ENCODE measurements around the gene SULT1E1.

SULT1E1 gene

DNA sequence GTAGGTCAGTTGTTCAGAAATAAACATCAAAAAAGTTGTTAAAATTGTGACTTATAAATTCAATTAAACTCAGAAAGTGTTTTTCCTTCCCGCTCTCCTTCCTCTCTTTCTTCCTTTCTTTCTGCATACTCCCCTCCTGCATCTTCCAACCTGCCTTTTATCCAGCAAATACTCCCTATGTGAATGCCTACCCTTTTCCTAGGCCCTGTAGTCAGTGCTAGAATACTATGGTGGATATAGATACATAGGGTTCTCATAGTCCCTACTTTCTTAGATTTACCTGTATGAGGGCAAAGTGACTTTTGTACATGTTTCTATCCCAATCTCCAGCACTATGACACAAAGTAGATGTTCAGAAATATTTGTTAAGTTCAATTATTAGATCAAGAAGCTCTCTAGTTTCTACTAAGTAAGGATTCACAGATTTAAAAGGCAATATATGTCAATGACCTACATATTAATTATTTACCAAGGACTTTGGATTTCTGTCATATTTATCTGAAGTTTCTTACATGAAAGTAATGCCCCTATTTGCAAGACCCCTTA lies 732 bp downstream of the SULT1E1 start:
- H3K9me3 Mint-ChIP-seq = peaks cover 4% of the 10 kb centered on the region
- H3K27ac Mint-ChIP-seq = no peak overlapping the region
- DNase-seq (ENCODE audit: low spot score in 2 of 2) (no peak), ATAC-seq (no peak)
- no peaks in the 10 kb centered on the region for H3K4me1 Mint-ChIP-seq
- H3K4me3 Mint-ChIP-seq = no peak overlapping the region
- no peaks in the 10 kb centered on the region for H3K36me3 Mint-ChIP-seq

- ATAC-seq (no peak), DNase-seq (ENCODE audit: low spot score in 2 of 2) (no peak)
- Mint-ChIP-seq H3K4me1 (no peaks in the 10 kb centered on the region), H3K36me3 (no peaks in the 10 kb centered on the region), H3K9me3 (peaks cover 4% of the 10 kb centered on the region), H3K4me3 (no peak overlapping the region), H3K27ac (no peak overlapping the region)
Observed at GRCh38 chr4:69858690-69859089, 1.3 kb downstream of the SULT1E1 start.

DNA sequence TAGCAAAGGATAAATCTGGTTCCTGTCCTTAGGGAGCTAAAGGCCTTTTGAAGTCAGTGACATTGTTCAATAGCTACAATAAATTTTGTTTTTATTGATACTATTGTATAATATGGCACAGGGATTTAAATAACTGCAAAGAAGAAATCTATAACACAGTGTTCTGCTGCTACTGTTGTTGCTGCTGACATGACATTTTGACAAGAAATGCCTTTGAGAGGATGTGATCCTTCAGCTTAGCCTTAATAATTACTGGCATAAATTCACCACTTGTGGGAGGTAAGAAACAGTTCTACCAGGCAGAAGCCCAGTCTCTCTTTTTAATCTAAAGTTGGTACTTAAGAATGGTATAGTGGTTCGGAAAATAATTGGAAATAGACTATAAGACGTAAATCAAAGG lies 4.1 kb downstream of the SULT1E1 start:
- Mint-ChIP-seq H3K36me3 (no peaks in the 10 kb centered on the region), H3K4me1 (no peaks in the 10 kb centered on the region), H3K27ac (no peak overlapping the region), H3K4me3 (no peak overlapping the region), H3K9me3 (peaks cover 4% of the 10 kb centered on the region)
- no peak for DNase-seq (ENCODE audit: low spot score in 2 of 2)
- ATAC-seq = no peak

GRCh38 chr4:69849969-69850368 lies 10.0 kb downstream of the SULT1E1 start:
- Mint-ChIP-seq H3K4me3 (no peak overlapping the region), H3K4me1 (no peaks in the 10 kb centered on the region), H3K9me3 (peaks cover 2% of the 10 kb centered on the region), H3K27ac (no peak overlapping the region), H3K36me3 (no peaks in the 10 kb centered on the region)
- ATAC-seq = no peak
- no peak for DNase-seq (ENCODE audit: low spot score in 2 of 2)

- Mint-ChIP-seq H3K36me3 (no peaks in the 10 kb centered on the region), H3K9me3 (peaks cover 2% of the 10 kb centered on the region), H3K4me3 (no peak overlapping the region), H3K4me1 (no peaks in the 10 kb centered on the region), H3K27ac (no peak overlapping the region)
- no peak for DNase-seq (ENCODE audit: low spot score in 2 of 2)
- no peak for ATAC-seq
Observed at GRCh38 chr4:69849297-69849696, 10.6 kb downstream of the SULT1E1 start.

DNA sequence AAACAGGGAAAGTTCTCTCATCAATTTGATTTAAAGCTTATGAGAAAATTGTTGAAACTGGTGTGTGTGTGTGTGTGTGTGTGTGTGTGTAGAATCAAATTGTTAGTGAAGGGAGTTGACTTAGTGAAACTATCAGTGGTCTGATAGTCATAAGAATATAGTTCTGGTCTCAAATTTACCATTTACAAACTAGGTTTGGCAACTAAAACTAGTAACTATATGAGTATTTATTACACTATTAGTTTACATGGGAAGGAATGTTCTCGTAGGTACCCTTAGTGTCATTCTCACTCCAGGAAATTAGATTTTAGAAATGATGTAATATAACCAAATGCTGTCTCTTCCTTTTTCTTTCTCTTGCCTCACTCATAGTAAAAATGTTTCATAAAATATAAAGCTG lies 11.9 kb downstream of the SULT1E1 start:
- peaks cover 5% of the 10 kb centered on the region for H3K9me3 Mint-ChIP-seq
- ATAC-seq (no peak), DNase-seq (ENCODE audit: low spot score in 2 of 2) (no peak)
- no peaks in the 10 kb centered on the region for H3K36me3 Mint-ChIP-seq
- H3K4me1 Mint-ChIP-seq = no peaks in the 10 kb centered on the region
- H3K27ac Mint-ChIP-seq = no peak overlapping the region
- no peak overlapping the region for H3K4me3 Mint-ChIP-seq

DNA sequence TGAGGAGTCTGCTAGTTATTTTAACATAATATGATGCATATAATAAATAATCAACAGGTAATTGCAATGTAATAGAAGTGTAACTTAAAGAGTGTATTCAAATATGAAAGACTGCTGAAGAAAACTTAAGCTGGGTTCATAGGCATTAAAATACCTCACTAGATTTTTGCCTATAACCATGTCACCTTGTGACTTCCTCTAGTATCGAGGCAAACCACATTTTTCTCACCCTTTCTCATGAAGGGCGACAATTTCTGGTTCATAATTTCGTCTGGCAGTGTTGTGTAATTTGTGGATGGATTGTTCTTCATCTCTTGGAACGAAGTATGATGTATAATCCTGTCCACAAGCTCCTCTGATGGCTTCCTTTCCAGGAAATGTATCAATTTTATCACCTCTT lies 16.0 kb downstream of the SULT1E1 start:
- Mint-ChIP-seq H3K36me3 (no peaks in the 10 kb centered on the region), H3K4me3 (no peak overlapping the region), H3K27ac (no peak overlapping the region), H3K4me1 (no peaks in the 10 kb centered on the region), H3K9me3 (peaks cover 4% of the 10 kb centered on the region)
- no peak for ATAC-seq
- DNase-seq (ENCODE audit: low spot score in 2 of 2) = no peak

- no peak for ATAC-seq
- Mint-ChIP-seq H3K27ac (no peak overlapping the region), H3K36me3 (no peaks in the 10 kb centered on the region), H3K9me3 (peaks cover 3% of the 10 kb centered on the region), H3K4me3 (no peak overlapping the region), H3K4me1 (no peaks in the 10 kb centered on the region)
- no peak for DNase-seq (ENCODE audit: low spot score in 2 of 2)
Observed at GRCh38 chr4:69843301-69843700, 16.6 kb downstream of the SULT1E1 start.

GRCh38 chr4:69838977-69839376 lies 21.0 kb downstream of the SULT1E1 start:
- Mint-ChIP-seq H3K4me3 (no peak overlapping the region), H3K36me3 (no peaks in the 10 kb centered on the region), H3K4me1 (no peaks in the 10 kb centered on the region), H3K27ac (no peak overlapping the region), H3K9me3 (peaks cover 3% of the 10 kb centered on the region)
- no peak for DNase-seq (ENCODE audit: low spot score in 2 of 2)
- no peak for ATAC-seq

- no peaks in the 10 kb centered on the region for H3K36me3 Mint-ChIP-seq
- no peak overlapping the region for H3K27ac Mint-ChIP-seq
- DNase-seq (ENCODE audit: low spot score in 2 of 2) (no peak), ATAC-seq (no peak)
- peaks cover 2% of the 10 kb centered on the region for H3K9me3 Mint-ChIP-seq
- no peak overlapping the region for H3K4me3 Mint-ChIP-seq
- H3K4me1 Mint-ChIP-seq = peaks cover 7% of the 10 kb centered on the region
Observed at GRCh38 chr4:69836287-69836686, 23.7 kb downstream of the SULT1E1 start.

DNA sequence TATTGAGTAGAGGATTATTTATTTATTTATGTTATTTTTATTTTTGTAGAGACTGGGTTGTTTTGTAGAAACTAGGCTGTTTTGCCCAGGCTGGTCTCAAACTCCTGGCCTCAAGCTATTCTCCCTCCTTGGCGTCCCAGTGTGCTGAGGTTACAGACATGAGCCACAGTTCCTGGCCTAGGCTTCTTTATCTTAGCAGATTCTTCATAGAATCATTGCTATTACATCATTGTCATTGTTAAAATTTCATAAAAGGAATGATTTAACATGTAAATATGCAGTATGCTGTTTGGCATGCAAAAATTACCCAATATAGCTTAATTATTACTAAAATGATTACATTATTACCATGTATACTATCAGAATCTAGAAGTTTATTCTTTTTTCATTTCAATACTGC lies 24.2 kb downstream of the SULT1E1 start:
- ATAC-seq (no peak), DNase-seq (ENCODE audit: low spot score in 2 of 2) (no peak)
- H3K4me3 Mint-ChIP-seq = no peak overlapping the region
- peaks cover 7% of the 10 kb centered on the region for H3K4me1 Mint-ChIP-seq
- peaks cover 2% of the 10 kb centered on the region for H3K9me3 Mint-ChIP-seq
- H3K36me3 Mint-ChIP-seq = no peaks in the 10 kb centered on the region
- no peak overlapping the region for H3K27ac Mint-ChIP-seq

- peaks cover 6% of the 10 kb centered on the region for H3K9me3 Mint-ChIP-seq
Observed at GRCh38 chr4:69833251-69833650, 26.7 kb downstream of the SULT1E1 start.

GRCh38 chr4:69832326-69833030 lies 27.5 kb downstream of the SULT1E1 start:
- no peak for ATAC-seq
- Mint-ChIP-seq H3K9me3 (peaks cover 6% of the 10 kb centered on the region), H3K4me1 (peaks cover 7% of the 10 kb centered on the region), H3K36me3 (no peaks in the 10 kb centered on the region), H3K4me3 (no peak overlapping the region), H3K27ac (no peak overlapping the region)
- no peak for DNase-seq (ENCODE audit: low spot score in 2 of 2)

More at GRCh38 chr4:69833251-69833650, 26.7 kb downstream of the SULT1E1 start:
- Mint-ChIP-seq H3K36me3 (no peaks in the 10 kb centered on the region), H3K4me3 (no peak overlapping the region), H3K27ac (no peak overlapping the region), H3K4me1 (peaks cover 7% of the 10 kb centered on the region)
- DNase-seq (ENCODE audit: low spot score in 2 of 2) = no peak
- no peak for ATAC-seq

GRCh38 chr4:69831646-69832325 lies 28.2 kb downstream of the SULT1E1 start:
- H3K4me3 Mint-ChIP-seq = no peak overlapping the region
- DNase-seq (ENCODE audit: low spot score in 2 of 2) (no peak), ATAC-seq (peak; percentile 50)
- peaks cover 6% of the 10 kb centered on the region for H3K9me3 Mint-ChIP-seq
- no peak overlapping the region for H3K27ac Mint-ChIP-seq
- H3K36me3 Mint-ChIP-seq = no peaks in the 10 kb centered on the region
- H3K4me1 Mint-ChIP-seq = peaks cover 7% of the 10 kb centered on the region

DNA sequence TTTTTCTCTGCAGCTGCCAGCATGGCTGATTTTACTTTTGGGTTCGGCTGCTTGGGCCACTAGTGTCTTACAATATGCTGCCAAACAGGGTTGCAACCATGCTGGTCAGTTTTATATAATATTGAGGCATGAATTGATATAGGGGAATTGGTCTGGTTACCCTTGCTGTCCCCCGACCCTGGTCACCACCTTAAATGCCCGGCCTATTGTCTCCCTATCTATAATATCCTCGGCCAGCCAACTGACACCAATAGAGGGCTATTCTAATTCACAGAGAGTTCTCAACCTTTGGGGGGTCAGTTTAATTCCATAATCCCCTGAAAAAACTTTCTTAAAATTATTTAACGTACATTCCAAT lies 28.7 kb downstream of the SULT1E1 start:
- ATAC-seq = no peak
- H3K4me3 Mint-ChIP-seq = no peak overlapping the region

More for the DNA sequence above, 28.7 kb downstream of the SULT1E1 start:
- Mint-ChIP-seq H3K27ac (no peak overlapping the region), H3K36me3 (no peaks in the 10 kb centered on the region), H3K9me3 (peaks cover 6% of the 10 kb centered on the region), H3K4me1 (peaks cover 7% of the 10 kb centered on the region)
- no peak for DNase-seq (ENCODE audit: low spot score in 2 of 2)

Data from stimulated activated effector memory CD8-positive, alpha-beta T cell treated with anti-CD3 and anti-CD28 coated beads, Interleukin-12 subunit alpha, Interleukin-12 subunit beta, amount 100 ng/mL, for 72 hours (primary cell).